SU-DHL-6 (cell line): Measurements from ENCODE around the gene MAK.
"Not testable (repeated sequence)": the region's sequence is repeated elsewhere in the genome, so short reads cannot be mapped to it uniquely, and the experiment has no call there.

Source experiments
- H2AFZ ChIP-seq: fragments of 200-600 bp; sonication (generic); 2 replicates; pipeline ENCODE4 v1.6.1; 2014; ENCODE audit warnings: low read depth, mild to moderate bottlenecking, moderate library complexity, mixed read lengths, antibody characterized with exemption, low read length; ENCODE audit not compliant: severe bottlenecking
- H3F3A ChIP-seq: fragments of 200-600 bp; shearing (Covaris generic); 2 replicates; pipeline ENCODE4 v1.6.0; 2016; ENCODE audit warnings: antibody characterized with exemption, mild to moderate bottlenecking; ENCODE audit not compliant: insufficient read depth
- H3K27ac ChIP-seq: fragments of 200-600 bp; sonication (generic); 2 replicates; pipeline ENCODE4 v1.5.1; 2016; ENCODE audit warnings: low read depth, mild to moderate bottlenecking, low read length, moderate library complexity, mixed read lengths
- H3K27me3 ChIP-seq: fragments of 200-600 bp; sonication (generic), shearing (Covaris generic); 2 replicates; pipeline ENCODE4 v1.6.0; 2014; ENCODE audit warnings: mild to moderate bottlenecking, low read length
- H3K36me3 ChIP-seq: fragments of 200-600 bp; sonication (generic); 2 replicates; pipeline ENCODE4 v1.6.1; 2014; ENCODE audit warnings: mild to moderate bottlenecking, low read length, mixed read lengths
- H3K4me2 ChIP-seq: fragments of 300-600, 200-600 bp; shearing (Covaris generic), sonication (generic); 2 replicates; pipeline ENCODE4 v1.6.0; 2014; ENCODE audit warnings: low read length, low read depth, mild to moderate bottlenecking; ENCODE audit not compliant: poor library complexity, severe bottlenecking
- H3K4me3 ChIP-seq: fragments of 200-600 bp; sonication (generic); 2 replicates; pipeline ENCODE4 v1.5.1; 2014; ENCODE audit warnings: antibody characterized with exemption, low read length, mild to moderate bottlenecking, mixed read lengths; ENCODE audit not compliant: insufficient read depth, poor library complexity, severe bottlenecking
- H3K79me2 ChIP-seq: fragments of 200-600 bp; sonication (generic); 2 replicates; pipeline ENCODE4 v1.6.1; 2014; ENCODE audit warnings: mild to moderate bottlenecking, low read length, moderate library complexity; ENCODE audit not compliant: insufficient read depth
- H3K9ac ChIP-seq: fragments of 200-600 bp; sonication (generic); 2 replicates; pipeline ENCODE4 v1.7.0; 2014; ENCODE audit warnings: mild to moderate bottlenecking, low read length
- H3K9me2 ChIP-seq: fragments of 200-600 bp; sonication (generic); replicated peaks from 2 replicates; pipeline ENCODE4 v1.6.1; 2014; ENCODE audit warnings: low read length; ENCODE audit not compliant: insufficient read depth
- H3K9me3 ChIP-seq: fragments of 200-600 bp; sonication (generic); 2 replicates; pipeline ENCODE4 v1.6.1; 2014; ENCODE audit warnings: low read length, mixed read lengths; ENCODE audit not compliant: insufficient read depth
- H4K20me1 ChIP-seq: fragments of 200-600 bp; sonication (generic); 2 replicates; pipeline ENCODE4 v1.6.1; 2014; ENCODE audit warnings: low read depth, mild to moderate bottlenecking, antibody characterized with exemption, low read length, moderate library complexity, mixed read lengths
- CTCF ChIP-seq: fragments of 200-600 bp; sonication (generic); IDR thresholded peaks from one replicate; pipeline ENCODE4 v1.5.1; 2017; ENCODE audit warnings: antibody characterized with exemption, mild to moderate bottlenecking, low read length, moderate library complexity; ENCODE audit not compliant: insufficient read depth, poor library complexity, severe bottlenecking
- EZH2phosphoT487 ChIP-seq: fragments of 200-600 bp; sonication (generic), shearing (Covaris generic); conservative IDR thresholded peaks from 2 replicates; pipeline ENCODE4 v1.6.1; 2018; ENCODE audit warnings: mild to moderate bottlenecking, antibody characterized with exemption, low read length, moderate library complexity, mixed read lengths

The MAK gene

GRCh38 chr6:10745116-10745515 is 93.2 kb downstream of the MAK start:
- H3K9me2 ChIP-seq = no peaks in the 10 kb centered on the region
- H3K36me3 ChIP-seq = no peaks in the 10 kb centered on the region
- no peak overlapping the region for H2AFZ ChIP-seq
- TF ChIP-seq EZH2phosphoT487 = no peak
- no peak for TF ChIP-seq CTCF
- H3K79me2 ChIP-seq = peaks cover 28% of the 10 kb centered on the region
- H3K27me3 ChIP-seq = no peaks in the 10 kb centered on the region
- H3F3A ChIP-seq = peaks cover 15% of the 10 kb centered on the region
- no peaks in the 10 kb centered on the region for H3K9me3 ChIP-seq
- no peaks in the 10 kb centered on the region for H4K20me1 ChIP-seq
- no peak overlapping the region for H3K9ac ChIP-seq
- no peak overlapping the region for H3K4me3 ChIP-seq
- no peak overlapping the region for H3K27ac ChIP-seq
- H3K4me2 ChIP-seq = no peak overlapping the region

GRCh38 chr6:10743515-10743914 is 94.8 kb downstream of the MAK start:
- no peaks in the 10 kb centered on the region for H3K36me3 ChIP-seq
- no peaks in the 10 kb centered on the region for H4K20me1 ChIP-seq
- H3K9me3 ChIP-seq = no peaks in the 10 kb centered on the region
- no peak overlapping the region for H3K27ac ChIP-seq
- H3K79me2 ChIP-seq = peaks cover 12% of the 10 kb centered on the region
- H3K4me2 ChIP-seq = no peak overlapping the region
- H3K9ac ChIP-seq = no peak overlapping the region
- no peaks in the 10 kb centered on the region for H3K9me2 ChIP-seq
- no peak for TF ChIP-seq CTCF
- no peak for TF ChIP-seq EZH2phosphoT487
- no peak overlapping the region for H2AFZ ChIP-seq
- H3K27me3 ChIP-seq = no peaks in the 10 kb centered on the region
- peaks cover 15% of the 10 kb centered on the region for H3F3A ChIP-seq
- H3K4me3 ChIP-seq = no peak overlapping the region

GRCh38 chr6:10742251-10742650 is 96.1 kb downstream of the MAK start:
- no peak for TF ChIP-seq CTCF
- no peak for TF ChIP-seq EZH2phosphoT487
- Histone ChIP-seq H3K27ac (no peak overlapping the region), H3K9me2 (no peaks in the 10 kb centered on the region), H3K27me3 (no peaks in the 10 kb centered on the region), H3K4me2 (no peak overlapping the region), H3K79me2 (0 out of 2 replicates have a peak, but pooled peaks cover 3% of the 10 kb centered on the region), H3K4me3 (no peak overlapping the region), H3K9me3 (no peaks in the 10 kb centered on the region), H3K36me3 (no peaks in the 10 kb centered on the region), H3F3A (peaks cover 15% of the 10 kb centered on the region), H4K20me1 (no peaks in the 10 kb centered on the region), H3K9ac (no peak overlapping the region), H2AFZ (no peak overlapping the region)

- not testable (repeated sequence) for H3K9me2 ChIP-seq, H3K36me3 ChIP-seq, H3K9ac ChIP-seq, H3K27me3 ChIP-seq, H4K20me1 ChIP-seq, H3K4me2 ChIP-seq, H2AFZ ChIP-seq, H3K27ac ChIP-seq, H3K9me3 ChIP-seq, H3K4me3 ChIP-seq, H3K79me2 ChIP-seq
- H3F3A ChIP-seq = peaks cover 13% of the 10 kb centered on the region
These were observed 96.7 kb downstream of the MAK start for GRCh38 chr6:10741643-10742042.
